GM18498 (cell line): ENCODE measurements around the gene TBC1D32.
A peak's percentile ranks its signal among the peaks of the same experiment; 100 is the strongest.
"Not testable (repeated sequence)": the region's sequence is repeated elsewhere in the genome, so short reads cannot be mapped to it uniquely, and the experiment has no call there.

ENCODE experiments used
- ATAC-seq: cut with Tn5 transposase; IDR thresholded peaks from one replicate; pipeline ENCODE4 v1.9.1; 2021; ENCODE audit warnings: mild to moderate bottlenecking, moderate library complexity; ENCODE audit not compliant: unreplicated experiment

TBC1D32 gene

GRCh38 chr6:121142093-121142492 is 192.2 kb downstream of the TBC1D32 start:
- no peak for ATAC-seq

GRCh38 chr6:121135425-121135824 is 198.9 kb downstream of the TBC1D32 start:
- no peak for ATAC-seq

- no peak for ATAC-seq
Observed at GRCh38 chr6:121134922-121135321, 199.4 kb downstream of the TBC1D32 start.

- ATAC-seq = no peak
Observed at GRCh38 chr6:121124600-121124999, 209.7 kb downstream of the TBC1D32 start.

GRCh38 chr6:121112356-121112755 is 221.9 kb downstream of the TBC1D32 start:
- no peak for ATAC-seq

GRCh38 chr6:121110733-121111132 is 223.5 kb downstream of the TBC1D32 start:
- ATAC-seq = no peak

- no peak for ATAC-seq
Observed at GRCh38 chr6:121106962-121107361, 227.3 kb downstream of the TBC1D32 start.

GRCh38 chr6:121105461-121105860 is 228.8 kb downstream of the TBC1D32 start:
- ATAC-seq = no peak

- no peak for ATAC-seq
Observed at GRCh38 chr6:121093928-121094327, 240.4 kb downstream of the TBC1D32 start.

GRCh38 chr6:121090492-121090891 is 243.8 kb downstream of the TBC1D32 start:
- no peak for ATAC-seq

GRCh38 chr6:121086876-121087275 is 247.4 kb downstream of the TBC1D32 start:
- no peak for ATAC-seq

GRCh38 chr6:121076119-121076518 is 258.2 kb downstream of the TBC1D32 start:
- ATAC-seq = no peak

GRCh38 chr6:121068749-121069148 is 265.5 kb downstream of the TBC1D32 start:
- not testable (repeated sequence) for ATAC-seq

- no peak for ATAC-seq
Observed at GRCh38 chr6:121067381-121067780, 266.9 kb downstream of the TBC1D32 start.

GRCh38 chr6:121064345-121064744 is 269.9 kb downstream of the TBC1D32 start:
- ATAC-seq = no peak

- ATAC-seq = peak; percentile 86
Observed at GRCh38 chr6:121055572-121056163, 278.6 kb downstream of the TBC1D32 start.

GRCh38 chr6:121048593-121048992 is 285.7 kb downstream of the TBC1D32 start:
- not testable (repeated sequence) for ATAC-seq

- ATAC-seq = not testable (repeated sequence)
Observed at GRCh38 chr6:121044905-121045304, 289.4 kb downstream of the TBC1D32 start.

GRCh38 chr6:121043706-121044105 is 290.6 kb downstream of the TBC1D32 start:
- not testable (repeated sequence) for ATAC-seq

GRCh38 chr6:121043211-121043610 is 291.1 kb downstream of the TBC1D32 start:
- not testable (repeated sequence) for ATAC-seq

GRCh38 chr6:121042766-121043165 is 291.5 kb downstream of the TBC1D32 start:
- no peak for ATAC-seq

- no peak for ATAC-seq
Observed at GRCh38 chr6:121040831-121041230, 293.4 kb downstream of the TBC1D32 start.

GRCh38 chr6:121033091-121033490 is 301.2 kb downstream of the TBC1D32 start:
- no peak for ATAC-seq
